Stimulated activated CD8-positive, alpha-beta memory T cell treated with anti-CD3 and anti-CD28 coated beads, Interleukin-15, amount 100 ng/mL, for 24 hours (primary cell): ENCODE measurements around the gene CCDC24.

Source experiments
- DNase-seq: peaks from one replicate; pipeline ENCODE4 v3.0.0-alpha.2; 2020; ENCODE audit warnings: low read depth

CCDC24 gene

DNA sequence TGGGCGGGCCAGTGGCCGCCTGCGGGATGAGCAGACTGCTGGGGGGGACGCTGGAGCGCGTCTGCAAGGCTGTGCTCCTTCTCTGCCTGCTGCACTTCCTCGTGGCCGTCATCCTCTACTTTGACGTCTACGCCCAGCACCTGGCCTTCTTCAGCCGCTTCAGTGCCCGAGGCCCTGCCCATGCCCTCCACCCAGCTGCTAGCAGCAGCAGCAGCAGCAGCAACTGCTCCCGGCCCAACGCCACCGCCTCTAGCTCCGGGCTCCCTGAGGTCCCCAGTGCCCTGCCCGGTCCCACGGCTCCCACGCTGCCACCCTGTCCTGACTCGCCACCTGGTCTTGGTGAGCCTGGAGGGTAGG is 10.3 kb upstream of the CCDC24 start:
- DNase-seq = no peak

DNA sequence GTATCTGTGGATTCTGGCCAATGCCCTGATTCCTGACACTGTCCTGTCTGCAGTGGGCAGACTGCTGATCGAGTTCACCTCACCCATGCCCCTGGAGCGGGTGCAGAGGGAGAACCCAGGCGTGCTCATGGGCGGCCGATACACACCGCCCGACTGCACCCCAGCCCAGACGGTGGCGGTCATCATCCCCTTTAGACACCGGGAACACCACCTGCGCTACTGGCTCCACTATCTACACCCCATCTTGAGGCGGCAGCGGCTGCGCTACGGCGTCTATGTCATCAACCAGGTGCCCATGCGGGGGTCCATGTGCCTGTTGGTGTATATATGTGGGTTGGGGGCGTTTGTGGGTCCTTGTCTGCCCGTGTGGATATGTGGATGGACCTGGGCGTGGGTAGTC is 9.8 kb upstream of the CCDC24 start:
- no peak for DNase-seq

DNA sequence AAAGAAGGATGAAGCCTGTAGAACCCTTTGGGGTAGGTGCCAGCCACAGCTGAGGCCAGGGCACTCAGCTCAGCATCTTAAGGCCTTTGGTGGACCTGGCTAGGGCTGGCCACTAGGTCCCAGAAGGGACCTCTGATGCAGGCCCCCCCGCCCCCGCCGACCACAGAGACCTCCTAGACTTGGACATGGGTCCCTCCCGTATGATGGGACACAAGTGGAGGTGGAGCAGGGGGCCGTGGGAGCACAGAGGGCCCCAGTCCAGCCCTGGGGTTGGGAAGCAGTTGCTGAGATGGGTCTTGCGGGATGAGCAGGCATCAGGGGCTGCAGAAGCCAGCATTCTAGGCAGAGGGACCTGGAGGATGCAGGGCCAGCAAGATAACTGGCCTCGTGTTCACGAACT is 9.2 kb upstream of the CCDC24 start:
- DNase-seq = no peak

DNA sequence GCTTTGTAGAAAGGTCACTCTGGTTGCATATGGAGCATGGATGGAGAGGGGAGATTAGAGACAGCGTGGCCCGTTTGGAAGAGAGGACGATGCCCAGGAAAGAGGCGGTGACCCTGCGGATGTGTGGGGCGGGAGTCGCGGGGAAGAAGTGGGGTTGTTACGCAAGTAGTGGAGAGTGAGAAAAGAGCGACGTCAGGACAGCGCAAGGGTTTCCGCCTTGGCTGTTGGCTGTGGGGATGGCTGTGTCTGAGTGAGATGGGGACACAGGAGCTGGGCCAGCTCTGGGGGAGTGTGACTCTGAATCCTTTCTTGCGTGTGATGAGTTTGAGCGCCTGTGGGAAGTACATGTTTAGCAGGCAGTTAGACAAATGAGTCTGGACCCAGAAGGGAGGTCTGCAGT is 8.6 kb upstream of the CCDC24 start:
- no peak for DNase-seq

DNA sequence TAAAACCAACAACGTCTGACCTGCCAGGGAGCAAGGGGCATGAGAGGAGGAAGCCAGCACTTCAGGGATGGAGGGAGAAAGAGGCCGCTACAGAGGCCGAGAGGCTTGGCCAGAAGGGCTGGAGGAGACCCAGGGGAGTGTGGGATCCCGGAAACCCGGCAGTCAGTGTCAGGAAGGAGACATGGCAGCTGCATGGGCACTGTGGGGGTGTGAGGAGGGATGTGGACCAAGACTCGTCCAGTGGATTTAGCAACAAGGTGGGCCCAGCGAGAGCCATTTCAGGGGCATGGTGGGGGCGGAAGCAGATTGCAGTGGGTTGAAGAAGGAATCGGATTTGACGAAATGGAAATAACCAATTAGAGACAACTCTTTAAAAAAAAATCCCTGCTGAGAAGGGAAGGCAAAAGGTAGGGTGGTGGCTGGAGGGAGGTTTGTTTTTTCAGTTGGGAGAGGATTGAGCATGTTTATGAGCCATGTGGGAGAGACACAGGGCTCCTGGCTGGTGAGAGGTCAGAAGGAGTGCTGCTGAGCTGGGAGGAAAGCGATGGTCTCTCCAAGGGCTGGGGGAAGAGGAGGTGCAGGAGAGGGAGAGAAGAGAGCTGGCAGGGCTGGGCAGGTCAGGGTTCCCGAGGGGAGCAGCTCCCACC is 8.0 kb upstream of the CCDC24 start:
- DNase-seq = no peak

DNA sequence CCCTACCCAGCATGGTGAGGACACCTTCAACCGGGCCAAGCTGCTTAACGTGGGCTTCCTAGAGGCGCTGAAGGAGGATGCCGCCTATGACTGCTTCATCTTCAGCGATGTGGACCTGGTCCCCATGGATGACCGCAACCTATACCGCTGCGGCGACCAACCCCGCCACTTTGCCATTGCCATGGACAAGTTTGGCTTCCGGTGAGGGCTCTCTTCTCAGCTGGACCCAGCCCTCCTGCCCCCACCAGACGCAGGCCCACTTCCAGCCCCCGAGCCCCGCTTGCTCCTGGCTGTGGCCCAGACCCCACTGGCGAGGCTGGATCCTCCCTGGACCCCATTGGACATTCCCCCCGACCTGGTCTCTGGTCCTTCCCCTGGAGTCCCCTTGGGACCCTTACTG is 6.5 kb upstream of the CCDC24 start:
- DNase-seq = no peak

DNA sequence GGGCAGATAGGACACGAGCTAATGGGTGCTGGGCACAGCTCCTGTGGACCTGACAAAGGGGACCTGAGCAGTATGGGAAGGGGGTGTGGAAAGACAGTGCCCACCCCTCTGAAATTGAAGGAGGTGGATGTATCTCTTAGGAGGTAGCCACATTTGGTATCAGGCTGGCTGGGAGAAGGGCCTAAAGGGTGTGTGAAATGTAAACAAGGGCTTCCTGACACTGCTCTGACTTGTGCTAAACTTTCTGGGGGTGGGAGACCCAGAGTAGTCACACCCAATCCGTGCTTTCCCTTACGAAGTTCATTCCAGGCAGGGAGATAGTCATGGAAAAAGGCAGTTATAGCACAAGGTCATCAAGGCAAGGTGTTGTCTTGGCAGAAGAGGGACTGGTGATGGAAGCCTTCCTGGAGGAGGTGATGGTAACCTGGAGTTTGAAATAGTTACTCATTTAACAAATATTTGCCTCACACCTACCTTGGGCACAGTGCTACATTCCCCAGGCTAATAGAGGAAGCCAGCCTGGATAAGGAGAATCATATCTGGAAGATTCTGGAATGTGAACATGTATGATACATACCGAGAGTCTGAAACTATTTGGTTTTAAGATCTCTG is 5.3 kb upstream of the CCDC24 start:
- DNase-seq = no peak

DNA sequence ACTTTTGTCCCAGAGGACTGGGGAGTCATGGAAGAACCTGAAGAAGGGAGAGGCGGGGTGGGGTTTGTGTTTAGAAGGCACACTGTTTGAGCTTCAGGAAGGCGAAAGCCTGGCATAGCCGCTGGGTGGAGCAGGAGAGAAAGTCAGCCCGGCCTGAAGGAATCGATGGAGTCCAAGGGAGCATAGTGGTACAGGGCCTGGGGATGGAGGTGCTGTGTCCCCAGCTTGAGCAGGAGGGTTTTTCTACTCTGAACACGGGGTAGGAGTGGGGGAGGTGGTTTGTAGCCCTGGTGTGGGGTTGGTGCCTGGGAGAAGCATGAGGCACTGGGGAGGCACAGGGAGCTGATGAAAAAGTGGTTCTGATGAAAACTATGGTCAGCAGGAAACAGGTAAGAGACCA is 4.7 kb upstream of the CCDC24 start:
- no peak for DNase-seq

DNA sequence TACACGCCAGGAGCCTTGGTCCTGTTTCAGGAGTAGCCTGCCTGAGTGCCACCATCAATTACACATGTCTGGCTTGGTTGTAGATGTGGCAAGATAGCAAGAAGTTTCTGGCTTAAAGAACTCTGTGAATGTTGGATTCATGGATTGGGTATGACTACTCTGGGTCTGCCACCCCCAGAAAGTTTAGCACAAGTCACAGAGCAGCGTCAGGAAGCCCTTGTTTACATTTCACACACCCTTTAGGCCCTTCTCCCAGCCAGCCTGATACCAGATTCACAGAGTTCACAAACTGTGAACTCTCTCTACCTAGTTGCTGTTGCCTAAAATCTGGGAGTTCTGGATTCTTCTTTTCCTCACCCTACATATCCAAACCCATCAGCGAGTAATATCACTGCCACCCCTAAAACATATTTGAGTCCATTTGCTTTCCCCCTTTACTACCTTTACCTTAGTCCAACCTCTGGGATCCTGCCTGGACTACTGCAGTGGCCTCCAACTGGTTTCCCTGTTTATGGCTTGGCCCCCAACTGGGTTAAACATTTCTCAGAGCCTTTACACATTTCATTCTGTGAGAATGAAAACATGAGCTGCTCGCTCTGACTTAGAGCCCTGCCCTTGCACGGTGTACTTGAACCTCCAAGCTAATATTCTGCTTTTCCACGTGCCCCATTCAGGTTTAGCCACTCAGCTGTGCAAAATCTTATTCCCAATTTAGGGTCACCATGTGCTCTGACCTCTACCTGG is 4.1 kb upstream of the CCDC24 start:
- DNase-seq = no peak

DNA sequence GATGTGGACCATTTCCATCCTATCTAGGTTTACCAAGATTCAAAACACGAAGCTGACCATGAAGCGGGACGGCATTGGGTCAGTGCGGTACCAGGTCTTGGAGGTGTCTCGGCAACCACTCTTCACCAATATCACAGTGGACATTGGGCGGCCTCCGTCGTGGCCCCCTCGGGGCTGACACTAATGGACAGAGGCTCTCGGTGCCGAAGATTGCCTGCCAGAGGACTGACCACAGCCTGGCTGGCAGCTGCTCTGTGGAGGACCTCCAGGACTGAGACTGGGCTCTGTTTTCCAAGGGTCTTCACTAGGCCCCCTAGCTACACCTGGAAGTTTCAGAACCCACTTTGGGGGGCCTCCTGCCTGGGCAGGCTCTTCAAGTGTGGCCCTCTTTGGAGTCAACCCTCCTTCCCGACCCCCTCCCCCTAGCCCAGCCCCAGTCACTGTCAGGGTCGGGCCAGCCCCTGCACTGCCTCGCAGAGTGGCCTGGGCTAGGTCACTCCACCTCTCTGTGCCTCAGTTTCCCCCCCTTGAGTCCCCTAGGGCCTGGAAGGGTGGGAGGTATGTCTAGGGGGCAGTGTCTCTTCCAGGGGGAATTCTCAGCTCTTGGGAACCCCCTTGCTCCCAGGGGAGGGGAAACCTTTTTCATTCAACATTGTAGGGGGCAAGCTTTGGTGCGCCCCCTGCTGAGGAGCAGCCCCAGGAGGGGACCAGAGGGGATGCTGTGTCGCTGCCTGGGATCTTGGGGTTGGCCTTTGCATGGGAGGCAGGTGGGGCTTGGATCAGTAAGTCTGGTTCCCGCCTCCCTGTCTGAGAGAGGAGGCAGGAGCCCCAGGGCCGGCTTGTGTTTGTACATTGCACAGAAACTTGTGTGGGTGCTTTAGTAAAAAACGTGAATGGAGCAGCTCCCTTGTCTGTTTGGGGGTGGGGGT is 864 bp upstream of the CCDC24 start:
- no peak for DNase-seq

DNA sequence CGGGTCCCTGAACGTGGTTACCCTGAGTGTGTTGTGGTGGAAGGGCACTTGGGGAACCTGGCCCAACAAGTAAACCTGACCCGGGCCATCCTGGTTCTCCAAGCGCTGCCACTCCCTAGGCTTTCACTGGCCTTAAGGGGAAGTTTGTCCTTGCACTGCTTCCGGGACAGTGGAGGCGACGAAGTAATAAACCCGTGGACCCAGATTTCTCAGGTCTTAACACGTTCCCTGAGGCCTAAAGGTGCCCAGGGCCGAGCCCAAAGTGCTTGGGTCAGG is 261 bp upstream of the CCDC24 start:
- DNase-seq = no peak

DNA sequence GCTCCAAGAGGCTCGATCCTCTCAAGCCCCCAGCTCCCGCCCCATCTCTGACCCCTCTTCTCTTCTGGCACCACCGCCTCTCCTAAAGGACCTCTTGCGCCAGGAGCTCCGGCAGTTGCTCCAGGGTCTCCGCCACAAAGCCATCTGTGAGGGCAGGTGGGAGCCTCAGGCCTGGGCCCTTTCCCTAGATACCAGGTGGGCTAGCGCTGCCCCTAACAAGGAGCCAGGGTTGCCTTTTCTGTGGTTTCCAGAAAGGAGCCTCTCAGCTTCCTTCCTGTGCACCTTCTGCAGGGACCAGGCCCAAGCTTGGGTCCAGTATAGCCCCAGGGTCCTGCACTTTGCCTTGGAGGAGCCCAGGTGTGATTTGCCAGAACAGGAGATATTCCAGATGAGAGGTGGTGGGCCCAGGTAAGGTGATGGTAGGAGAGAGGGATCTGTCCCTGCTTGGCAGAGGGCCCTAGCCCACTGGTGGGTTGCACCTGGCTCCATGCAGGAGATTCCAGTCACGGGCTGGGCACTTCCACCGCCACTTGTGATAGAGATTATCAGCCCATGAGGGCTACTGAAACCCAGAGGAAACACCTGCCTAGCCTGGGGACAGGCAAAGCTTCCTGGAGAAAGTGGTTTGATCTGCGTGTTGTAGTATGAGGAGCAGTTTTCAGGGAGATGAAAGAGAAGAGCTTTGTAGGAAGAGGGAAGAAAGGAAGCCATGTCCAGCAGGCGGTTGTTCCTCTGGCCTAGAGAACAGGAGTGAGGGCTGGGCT is 1.0 kb downstream of the CCDC24 start:
- DNase-seq = no peak

DNA sequence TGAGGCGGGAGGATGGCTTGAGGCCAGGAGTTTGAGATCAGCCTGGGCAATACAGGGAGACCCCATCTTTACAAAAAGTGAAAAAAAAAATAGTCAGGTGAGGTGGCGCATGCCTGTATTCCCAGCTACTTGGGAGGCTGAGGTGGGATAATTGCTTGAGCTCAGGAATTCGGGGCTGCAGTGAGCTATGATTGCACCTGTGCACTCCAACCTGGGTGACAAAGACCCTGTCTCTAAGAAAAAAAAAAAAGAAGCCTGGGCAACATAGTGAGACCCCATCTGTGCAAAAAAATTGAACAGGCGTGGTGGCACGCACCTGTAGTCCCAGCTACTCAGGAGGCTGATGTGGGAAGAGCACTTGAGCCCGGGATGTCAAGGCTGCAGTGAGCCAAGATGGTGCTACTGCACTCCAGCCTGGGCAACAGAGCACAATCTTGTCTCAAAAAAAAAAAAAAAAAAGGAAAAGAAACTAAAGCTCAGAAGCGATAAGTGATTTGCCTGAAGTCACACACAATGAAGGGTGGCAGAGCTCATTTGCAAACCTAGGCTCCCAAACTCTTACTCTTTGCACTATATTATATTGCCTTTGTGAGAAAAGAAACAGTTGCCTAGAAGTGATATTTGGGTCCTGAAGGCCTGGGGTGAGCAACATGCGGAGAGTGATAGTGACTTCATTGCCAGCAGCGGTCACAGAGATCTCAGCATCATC is 2.0 kb downstream of the CCDC24 start:
- DNase-seq = no peak

DNA sequence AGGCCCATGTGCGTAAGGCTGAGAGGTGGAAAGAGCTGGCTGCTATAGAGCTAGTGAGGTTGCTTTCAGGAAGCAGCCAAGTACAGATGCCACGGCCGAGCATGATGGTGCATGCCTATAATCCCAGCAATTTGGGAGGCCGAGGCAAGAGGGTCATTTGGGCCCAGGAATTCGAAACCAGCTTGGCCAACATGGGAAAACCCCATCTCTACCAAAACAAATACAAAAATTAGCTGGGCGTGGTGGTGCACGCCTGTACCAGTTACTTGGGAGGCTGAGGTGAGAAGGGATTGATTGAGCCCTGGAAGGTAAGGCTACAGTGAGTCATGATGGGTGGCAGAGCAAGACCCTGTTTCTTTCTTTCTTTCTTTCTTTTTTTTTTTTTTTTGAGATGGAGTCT is 2.7 kb downstream of the CCDC24 start:
- no peak for DNase-seq

DNA sequence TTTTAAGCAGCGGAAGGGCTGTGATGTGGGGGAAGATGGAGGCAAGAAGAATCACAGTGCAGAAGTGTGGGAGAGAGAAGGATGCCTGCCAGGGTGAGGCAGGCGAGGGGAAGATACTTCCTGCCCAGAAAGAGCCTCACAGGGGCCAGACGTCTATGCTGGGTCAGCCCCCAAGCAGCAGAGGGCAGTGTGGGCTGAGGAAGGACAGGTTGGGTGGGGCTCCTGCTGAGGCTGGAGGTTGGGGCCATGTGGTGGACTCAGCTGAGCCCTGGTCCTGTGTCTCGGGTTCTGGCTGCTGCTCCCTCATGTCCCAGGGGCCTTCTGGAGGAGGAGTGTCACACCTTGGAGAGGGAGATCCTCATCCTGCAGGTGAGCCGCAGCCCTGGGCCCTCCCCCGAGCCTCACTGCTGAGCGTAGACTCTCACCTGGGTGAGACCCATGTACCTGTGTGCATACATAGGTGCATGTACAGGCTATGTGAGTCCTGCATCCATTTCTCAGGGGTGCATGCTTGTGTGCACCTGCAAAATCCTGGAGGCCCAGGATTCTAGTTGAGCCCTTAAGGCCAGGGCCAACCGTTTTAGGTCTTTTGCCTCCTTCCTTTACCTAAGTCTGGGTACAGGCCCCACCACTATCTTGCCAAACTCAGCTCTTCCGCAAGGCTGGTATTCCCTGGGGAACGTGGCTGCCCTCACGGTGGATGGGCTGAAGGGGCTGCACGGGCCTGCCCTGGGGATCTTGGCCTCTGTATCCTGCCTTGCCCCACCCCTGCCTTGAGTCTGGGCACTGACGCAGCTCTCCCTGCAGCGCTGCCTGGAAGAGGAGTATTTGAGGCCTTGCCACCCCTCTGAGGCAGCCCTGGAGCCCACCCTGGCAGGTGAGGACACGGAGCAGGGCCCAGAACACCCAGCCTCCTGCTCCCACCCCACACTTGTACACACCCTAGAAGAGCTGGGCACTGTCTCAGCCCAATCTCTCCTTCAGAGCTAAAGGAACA is 3.7 kb downstream of the CCDC24 start:
- DNase-seq = no peak

DNA sequence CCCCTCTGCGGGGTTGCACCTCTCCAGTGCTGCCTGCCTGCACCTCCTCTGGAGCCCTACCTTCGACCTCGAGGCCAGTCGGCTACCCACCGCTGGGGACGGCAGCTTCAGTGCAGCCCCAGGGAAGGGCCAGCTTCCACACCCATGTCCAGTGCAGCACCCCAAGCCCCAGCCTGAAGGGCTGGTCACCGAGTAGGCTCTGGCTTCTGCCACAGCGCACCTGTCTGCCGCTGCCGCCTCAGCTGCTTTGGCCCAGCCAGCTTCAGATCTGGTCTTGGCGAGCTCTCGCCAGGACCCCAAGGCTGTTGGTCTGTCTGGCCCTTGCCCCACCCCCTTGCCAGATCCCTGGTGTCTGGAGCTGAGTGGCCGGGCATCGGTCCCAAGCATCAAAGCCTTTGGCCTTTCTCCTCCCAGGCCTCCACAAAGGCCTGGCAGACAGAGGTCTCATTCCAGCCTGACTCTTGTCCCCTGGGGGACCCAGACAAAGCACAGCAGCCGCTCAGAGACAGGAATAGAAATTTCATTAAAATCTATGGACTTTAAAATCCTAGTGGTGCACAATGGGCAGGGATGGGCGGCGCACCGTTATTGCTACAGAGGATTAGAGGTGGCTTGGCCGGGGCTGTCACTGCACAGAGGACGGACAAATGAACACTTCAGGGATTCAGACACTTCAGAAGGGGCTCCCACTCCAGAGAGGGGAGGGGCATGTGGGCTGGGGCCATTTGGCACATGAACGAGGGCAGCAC is 4.8 kb downstream of the CCDC24 start:
- no peak for DNase-seq

DNA sequence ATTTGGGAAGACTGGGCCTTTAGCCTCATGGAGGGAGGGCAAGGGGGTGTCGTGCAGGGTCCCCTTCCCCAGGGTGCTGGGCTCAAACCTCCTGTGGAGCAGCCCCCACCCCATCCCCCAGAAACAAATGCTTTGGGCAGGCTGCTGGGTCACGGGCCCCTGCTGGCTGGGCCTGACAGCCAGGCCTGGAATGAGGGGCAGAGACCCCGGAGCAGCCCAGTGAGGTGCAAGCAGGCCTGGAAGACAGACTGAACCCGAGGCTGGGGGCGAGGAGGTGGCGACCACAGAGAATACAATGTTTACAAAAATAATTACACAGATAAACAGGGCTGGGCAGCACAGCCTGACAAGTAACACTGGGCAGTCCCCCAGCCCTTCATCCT is 5.3 kb downstream of the CCDC24 start:
- DNase-seq = no peak

DNA sequence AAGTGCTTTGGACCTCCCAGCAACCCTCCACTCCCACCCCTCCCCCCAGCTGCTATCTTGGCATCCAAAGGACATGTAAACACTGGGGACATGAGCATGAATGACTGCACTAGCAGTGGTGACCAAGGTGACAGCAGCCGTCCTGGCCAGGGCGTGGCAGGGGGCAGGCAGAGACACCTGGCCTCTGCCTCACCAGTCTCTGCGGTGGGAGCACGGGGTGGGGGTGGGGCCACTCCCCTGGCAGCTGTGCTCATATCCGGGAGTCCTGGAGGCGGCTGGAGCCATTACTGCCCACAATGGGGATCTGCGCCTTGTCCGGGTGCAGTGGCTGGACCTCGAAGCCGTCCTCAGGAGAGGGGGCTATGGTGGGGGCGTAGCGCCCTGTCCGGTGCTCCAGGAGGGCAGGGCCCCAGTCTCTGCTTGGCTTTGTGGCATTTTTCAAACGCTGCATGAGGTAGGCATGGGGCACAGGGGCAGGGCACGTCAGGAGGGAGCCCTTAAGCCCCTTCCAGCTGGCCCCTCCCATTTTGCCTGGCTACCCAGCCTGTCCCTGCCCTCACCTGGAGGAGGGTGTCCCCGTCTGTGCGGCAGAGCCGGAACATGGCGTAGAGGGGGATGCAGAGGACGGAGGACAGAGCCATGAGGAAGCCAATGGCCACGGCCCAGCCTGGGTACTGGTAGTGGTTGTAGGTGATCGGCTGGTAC is 6.0 kb downstream of the CCDC24 start:
- no peak for DNase-seq

DNA sequence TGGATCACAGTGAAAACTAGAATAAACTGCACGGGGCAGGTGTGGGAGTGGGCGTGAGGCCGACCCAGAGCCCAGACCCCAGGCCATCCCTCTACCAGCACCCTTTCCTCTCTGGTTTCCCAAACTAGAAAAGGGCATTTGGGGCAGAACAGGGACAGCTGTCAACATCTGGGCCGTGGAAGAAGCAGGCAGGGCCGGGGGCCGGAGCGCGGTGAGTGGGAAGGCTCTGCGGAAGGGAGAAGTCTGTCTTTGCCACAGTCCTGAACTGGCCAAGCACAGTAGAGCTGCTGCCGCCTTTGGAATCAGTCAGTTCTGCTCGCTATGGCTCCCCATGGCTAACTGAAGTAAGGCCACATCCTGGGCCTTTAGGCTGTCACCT is 6.6 kb downstream of the CCDC24 start:
- no peak for DNase-seq
